GM08714 (cell line): Measurements from ENCODE around the gene TSHZ3.

Experiments used
- H3K4me3 ChIP-seq: fragments of 200-500 bp; sonication (Bioruptor generic); 2 replicates; pipeline ENCODE4 v1.5.1; 2014; ENCODE audit warnings: mild to moderate bottlenecking, low read length, inconsistent platforms
- ZNF274 ChIP-seq: IDR thresholded peaks from 2 replicates; pipeline ENCODE4 v1.6.1; 2012; ENCODE audit warnings: mild to moderate bottlenecking, low read depth, low read length

The TSHZ3 gene

DNA sequence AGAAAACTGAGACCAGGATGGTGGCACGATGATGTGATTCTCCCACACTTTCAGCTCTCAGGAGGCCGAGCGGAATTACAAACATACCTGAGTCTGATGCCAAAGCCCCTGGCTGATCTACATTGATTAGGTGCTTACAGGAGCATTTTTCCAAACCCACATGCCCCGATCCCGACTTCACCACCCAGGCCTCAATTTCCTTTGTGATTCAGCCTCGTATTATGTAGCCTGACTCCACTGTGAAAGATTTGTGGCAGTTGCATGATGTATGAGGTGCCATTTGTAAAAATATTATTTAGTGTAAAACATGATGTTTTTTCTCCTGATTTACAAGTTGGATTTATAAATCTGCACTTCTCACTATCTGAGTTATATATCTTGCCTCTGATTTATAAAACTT lies 118.0 kb downstream of the TSHZ3 start:
- TF ChIP-seq ZNF274 = no peak
- H3K4me3 ChIP-seq = no peak overlapping the region

DNA sequence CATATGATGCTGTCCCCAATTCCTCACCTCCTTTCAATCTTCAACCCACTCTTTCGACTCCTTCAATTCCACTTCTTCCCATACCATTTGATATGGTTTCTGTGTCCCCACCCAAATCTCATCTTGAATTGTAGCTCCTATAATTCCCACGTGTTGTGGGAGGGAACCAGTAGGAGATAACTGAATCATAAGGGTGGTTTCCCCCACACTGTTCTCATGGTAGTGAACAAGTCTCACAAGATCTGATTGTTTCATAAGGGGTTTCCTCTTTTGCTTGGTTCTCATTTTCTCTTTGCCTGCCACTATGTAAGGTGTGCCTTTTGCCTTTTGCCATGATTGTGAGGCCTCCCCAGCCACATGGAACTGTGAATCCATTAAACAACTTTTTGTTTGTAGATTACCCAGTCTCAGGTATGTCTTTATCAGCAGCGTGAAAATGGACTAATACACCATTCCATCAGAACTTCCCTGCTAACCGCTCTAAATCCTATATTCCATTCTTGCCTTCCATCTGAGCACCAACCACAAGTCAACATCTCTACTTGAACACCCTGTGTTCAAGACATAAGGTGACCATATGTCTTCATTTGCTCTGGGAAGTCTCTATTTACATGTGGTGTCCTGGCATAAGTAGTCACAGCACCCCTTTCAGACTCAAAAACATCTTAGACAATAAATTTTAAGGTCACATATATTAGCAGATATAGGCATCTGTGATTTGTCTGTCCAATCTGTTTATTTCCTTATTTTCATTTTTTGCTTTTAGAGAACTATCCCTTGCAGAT lies 122.9 kb downstream of the TSHZ3 start:
- no peak for TF ChIP-seq ZNF274
- no peak overlapping the region for H3K4me3 ChIP-seq
